ENCODE data around the gene SLC38A2.

The SLC38A2 gene

GRCh38 chr12:46373301-46374296 is 1.0 kb upstream of the SLC38A2 start:
- peak; percentile 22 for DNase-seq

DNA sequence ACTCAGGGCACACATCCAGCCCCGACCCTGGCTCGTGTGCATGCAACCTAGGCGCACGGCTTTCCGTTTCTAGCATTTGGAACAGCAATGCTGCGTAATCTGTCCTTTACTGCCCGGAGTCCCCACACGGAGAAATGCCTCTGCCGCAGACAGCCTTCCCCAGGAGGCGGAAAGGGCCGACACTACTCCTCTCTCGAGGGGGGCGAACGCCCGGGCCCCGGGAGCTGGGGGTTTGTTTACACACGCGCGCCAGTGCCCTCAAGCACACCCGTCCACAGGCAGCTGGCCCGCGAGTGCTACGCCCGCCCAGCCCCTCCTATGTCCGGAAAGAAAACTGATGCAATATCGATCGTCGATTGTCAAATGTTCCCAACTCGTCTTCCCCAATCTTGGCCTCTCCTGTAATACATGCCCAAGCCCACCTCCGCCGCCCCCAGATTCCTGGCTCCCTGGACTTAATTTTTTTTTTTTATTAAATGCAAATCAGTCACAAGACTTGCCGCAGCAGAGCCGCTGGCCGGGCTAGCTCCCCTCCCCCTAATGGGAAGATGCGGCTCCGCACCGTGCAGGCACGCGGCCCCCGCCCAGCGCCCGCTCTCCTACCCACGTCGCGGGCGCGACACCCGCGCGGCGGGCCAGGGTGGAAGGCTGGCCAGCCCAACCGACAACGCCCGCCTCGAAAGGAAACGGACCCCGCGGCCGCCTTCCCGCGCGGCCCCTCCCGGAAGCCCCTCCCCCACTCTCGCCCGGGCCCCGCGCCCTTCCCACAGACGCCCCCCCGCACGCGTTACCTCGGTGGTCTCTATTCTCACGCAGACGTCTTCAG is 642 bp downstream of the SLC38A2 start:
- peak; percentile 58 for DNase-seq

- DNase-seq, result peak; percentile 79
These were observed 1.5 kb downstream of the SLC38A2 start for GRCh38 chr12:46370792-46371717.

DNA sequence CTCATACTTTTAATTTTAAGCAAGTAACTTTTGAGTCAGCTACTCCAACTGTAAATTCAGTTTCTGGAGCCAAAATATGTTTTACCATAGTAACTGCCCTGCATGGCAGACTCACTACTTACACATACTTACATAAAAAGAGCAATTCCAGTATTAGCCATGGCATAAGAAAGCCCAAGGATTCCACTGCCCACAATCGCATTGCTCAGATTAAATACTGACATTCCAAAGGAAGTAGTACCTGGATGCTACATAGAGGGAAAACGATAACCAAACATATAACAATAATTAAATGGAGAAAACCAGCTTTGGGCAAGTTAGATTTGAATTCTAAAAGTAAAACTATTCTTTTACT is 2.2 kb downstream of the SLC38A2 start:
- no peak for DNase-seq

DNA sequence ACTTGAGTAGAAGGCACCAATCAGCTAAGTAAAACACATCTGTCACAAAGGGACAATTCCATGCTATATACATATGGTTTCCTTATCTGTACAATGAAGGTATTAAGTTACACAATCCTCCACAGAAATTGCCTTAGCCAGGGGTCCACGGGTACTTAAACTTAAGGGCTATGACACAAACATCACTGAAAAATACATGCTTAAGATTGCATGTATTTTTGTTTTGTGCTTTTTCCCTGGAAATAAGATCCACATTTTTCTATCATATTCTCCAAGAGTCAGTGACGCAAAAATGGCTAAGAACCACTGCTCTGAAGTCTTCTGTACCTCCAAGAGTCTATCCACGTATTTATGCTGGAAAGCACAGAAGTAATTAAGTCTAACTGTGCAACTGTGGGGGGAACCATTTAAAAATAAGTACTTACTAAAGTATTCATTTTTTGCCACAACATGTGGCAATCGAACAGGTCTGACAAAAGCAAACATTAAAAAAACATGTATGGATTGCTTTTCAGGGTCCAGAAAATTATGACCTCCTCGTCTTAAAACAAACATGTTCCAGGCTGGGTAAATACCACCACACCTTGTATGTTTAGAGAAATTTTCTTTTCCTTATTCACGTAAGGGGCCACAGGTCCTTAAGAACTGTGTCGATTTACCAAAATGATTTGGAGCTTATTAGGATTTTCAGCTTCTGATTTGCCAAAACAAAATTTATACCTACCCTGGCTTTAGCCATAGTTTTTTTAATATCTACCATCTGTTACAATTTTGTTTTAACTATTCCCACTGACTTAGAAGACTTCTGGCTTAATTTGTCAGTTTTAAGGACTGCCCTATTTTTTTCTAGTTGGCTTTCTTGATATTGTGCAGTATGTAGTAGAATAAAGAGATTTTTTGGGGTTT is 2.8 kb downstream of the SLC38A2 start:
- no peak for DNase-seq

DNA sequence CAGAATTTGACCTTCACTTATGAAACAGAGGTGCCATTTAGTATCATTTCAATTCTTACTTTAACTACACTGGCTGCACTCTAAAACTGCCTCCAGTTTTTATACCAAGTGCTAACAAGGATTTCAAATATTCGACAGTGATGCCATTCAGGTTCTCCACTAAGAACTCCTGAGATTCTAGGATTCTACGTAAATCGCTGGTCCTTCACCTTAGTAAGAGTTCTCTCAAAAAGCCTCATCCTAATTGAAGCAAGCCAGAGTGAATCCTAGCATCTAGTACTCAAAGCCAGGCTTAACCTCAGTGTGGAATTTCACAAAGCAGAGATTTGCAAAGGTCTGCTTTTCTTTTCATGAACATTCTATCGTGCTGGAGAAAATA is 3.5 kb downstream of the SLC38A2 start:
- no peak for DNase-seq

- no peak for DNase-seq
These were observed 3.9 kb downstream of the SLC38A2 start for GRCh38 chr12:46368684-46369083.

DNA sequence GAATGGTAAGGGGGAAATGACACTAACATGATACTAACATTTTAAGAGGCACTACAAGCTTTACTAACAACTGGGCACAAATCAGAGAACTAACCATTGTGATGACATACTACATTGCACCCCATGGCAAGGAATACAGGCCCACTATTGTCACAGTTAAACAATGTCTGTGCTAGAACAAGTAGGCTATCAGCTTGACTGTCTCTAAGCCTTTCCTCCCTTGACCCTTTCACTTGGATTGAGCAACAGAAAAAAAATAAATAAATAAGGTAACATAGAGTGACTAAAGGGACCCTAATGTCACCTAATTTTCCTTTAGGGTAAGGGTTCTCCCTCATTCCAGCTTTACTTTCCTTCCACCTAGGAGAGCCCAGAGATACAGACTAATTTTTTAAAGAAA is 4.4 kb downstream of the SLC38A2 start:
- no peak for DNase-seq

- DNase-seq, result no peak
These were observed 5.1 kb downstream of the SLC38A2 start for GRCh38 chr12:46367351-46368029.

DNA sequence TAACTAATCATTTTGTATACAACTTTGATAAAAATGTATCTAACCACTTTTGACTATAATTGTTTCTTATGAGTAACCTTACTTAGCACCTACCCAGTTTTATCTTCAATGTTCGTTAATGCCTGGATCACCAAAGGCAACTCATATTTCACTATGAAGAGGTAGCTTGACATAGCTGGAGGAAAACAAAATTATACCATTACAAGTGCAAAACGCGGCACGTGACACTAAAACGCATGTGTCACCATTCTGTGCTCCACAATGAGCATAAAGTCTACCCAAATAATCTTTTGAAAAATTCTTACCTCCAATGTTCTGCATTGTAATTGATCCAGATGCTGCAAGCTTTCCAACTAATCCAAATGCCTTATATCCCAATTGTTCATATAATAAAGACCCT is 5.8 kb downstream of the SLC38A2 start:
- DNase-seq, result no peak

- DNase-seq, result peak; percentile 3
These were observed 6.6 kb downstream of the SLC38A2 start for GRCh38 chr12:46365951-46366379.

DNA sequence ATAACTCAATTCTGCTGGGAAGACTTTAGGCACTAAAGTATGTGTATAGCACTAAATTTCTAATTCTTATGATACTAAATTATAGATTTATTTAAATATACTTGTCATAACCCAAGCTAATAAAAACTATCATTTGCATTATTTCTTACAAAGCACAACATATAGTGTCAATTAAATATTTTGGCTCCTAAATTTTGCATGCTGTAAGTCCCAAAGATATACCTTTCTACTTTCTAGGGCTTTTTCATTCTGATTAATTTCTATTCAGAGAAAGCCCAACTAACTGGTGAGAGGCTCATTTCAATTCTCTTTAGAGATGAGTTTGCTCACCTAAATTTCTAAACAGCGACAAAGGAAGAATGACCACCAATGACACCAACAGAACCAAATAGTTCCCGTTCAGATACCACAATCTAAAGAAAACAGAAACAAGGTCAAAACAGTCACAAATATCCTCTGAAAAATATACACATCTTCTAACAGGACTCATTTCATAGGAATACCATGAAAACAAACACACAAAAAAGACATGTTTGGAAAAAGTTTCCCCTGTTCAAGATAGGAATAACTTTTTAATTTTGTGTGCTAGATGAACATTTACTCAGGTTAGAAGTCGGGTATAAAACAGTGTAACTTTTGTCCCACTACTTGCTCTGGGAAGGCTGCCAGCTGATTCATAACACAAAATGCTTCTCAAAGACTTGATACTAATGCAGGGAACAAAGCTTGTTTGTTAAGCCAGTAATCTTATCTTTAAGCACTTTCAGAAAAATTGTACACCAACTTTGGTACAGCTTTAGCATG is 7.6 kb downstream of the SLC38A2 start:
- no peak for DNase-seq

GRCh38 chr12:46364300-46364696 is 8.3 kb downstream of the SLC38A2 start:
- no peak for DNase-seq

- DNase-seq, result no peak
These were observed 8.8 kb downstream of the SLC38A2 start for GRCh38 chr12:46363582-46364299.

- peak; percentile 6 for DNase-seq
These were observed 9.5 kb downstream of the SLC38A2 start for GRCh38 chr12:46362895-46363581.

DNA sequence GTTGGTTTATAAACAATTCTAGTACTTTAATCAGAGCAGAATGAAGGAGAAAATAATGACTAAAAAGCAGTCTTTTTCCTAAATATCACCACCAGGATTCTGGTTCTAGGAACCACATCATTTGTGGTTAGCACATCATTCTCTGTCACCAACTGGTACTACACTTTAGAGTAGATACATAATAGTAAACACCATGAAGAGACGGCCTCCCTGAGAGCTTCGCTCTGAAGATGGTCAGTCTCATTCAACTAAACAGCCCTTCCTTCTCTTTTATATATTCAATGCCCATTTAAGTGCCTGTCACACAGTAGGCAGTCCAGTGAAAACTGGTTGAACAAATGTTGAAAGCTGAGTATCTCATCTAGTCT is 10.9 kb downstream of the SLC38A2 start:
- no peak for DNase-seq

DNA sequence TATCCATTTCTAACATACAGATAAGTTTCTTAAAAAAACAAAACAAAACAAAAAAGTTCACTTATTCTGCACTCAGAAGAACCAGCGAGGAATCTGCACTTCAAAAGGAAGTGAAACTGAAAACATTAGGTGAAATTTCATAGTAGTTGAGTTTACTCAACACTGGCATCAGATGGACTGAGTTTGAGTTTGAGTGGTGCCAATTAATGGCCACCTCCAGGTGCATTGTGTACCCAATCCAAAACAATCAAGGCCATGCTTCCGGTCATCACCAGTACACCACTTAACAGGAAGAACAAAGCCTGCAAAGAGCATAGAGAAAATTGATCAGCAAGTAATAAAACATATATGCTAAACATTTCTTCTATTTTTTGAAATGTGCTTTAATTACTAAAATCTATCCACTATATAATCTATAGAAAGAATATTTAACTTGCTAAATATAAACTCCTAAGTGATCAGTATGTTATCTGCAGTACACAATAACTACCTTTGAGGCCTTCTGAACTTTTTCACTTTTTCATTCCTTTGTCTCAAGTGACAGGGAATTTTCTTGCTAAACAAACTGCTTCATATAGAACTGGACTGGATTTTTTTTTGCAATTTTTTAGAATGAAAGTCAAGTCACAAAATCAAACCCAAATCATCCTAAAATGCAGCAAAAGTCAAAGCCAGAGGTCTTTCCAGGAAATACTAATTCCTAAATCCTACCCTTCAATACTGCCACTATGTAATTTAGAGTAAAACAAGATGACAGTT is 11.5 kb downstream of the SLC38A2 start:
- DNase-seq, result peak; percentile 73

DNA sequence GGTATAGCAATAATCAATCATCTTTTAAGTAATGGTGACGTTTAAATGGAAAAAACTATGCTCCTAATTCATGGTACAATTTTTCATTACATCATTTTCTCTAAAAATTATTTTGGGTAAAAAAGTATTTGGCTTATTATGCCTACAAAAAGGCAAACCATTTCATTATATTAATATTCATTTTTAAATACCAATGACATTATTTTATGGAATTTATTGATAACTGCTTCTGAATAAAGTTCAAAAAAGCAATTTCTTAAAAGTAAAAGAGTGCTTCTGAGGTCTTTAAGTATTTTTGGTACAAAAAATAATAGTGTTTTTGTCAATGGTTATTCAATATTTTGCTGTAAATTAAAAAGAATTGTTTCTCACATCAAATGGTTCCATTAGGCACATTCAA is 12.2 kb downstream of the SLC38A2 start:
- no peak for DNase-seq

Measured in MV-4-11 (cell line).